HG03457 (cell line): ENCODE data around the gene DOCK4.

ENCODE experiments used
- ATAC-seq: cut with Tn5 transposase; IDR thresholded peaks from one replicate; pipeline ENCODE4 v1.9.1; 2021; ENCODE audit warnings: moderate number of reproducible peaks; ENCODE audit not compliant: unreplicated experiment

The DOCK4 gene

GRCh38 chr7:112060625-112061024, 145.6 kb downstream of the DOCK4 start:
- ATAC-seq = no peak

- no peak for ATAC-seq
Observed at GRCh38 chr7:112059675-112060074, 146.5 kb downstream of the DOCK4 start.

- no peak for ATAC-seq
Observed at GRCh38 chr7:112058686-112059085, 147.5 kb downstream of the DOCK4 start.

GRCh38 chr7:112056409-112056808, 149.8 kb downstream of the DOCK4 start:
- ATAC-seq = peak; percentile 77

GRCh38 chr7:112053737-112054069, 152.5 kb downstream of the DOCK4 start:
- ATAC-seq = no peak

- ATAC-seq = no peak
Observed at GRCh38 chr7:112052993-112053736, 153.0 kb downstream of the DOCK4 start.

- ATAC-seq = no peak
Observed at GRCh38 chr7:112052498-112052897, 153.7 kb downstream of the DOCK4 start.

- ATAC-seq = no peak
Observed at GRCh38 chr7:112050250-112050881, 155.8 kb downstream of the DOCK4 start.

GRCh38 chr7:112049555-112050249, 156.5 kb downstream of the DOCK4 start:
- no peak for ATAC-seq

GRCh38 chr7:112047421-112047820, 158.8 kb downstream of the DOCK4 start:
- ATAC-seq = no peak

- no peak for ATAC-seq
Observed at GRCh38 chr7:112045222-112045621, 161.0 kb downstream of the DOCK4 start.

GRCh38 chr7:112042631-112043030, 163.6 kb downstream of the DOCK4 start:
- no peak for ATAC-seq

- no peak for ATAC-seq
Observed at GRCh38 chr7:112038353-112038752, 167.8 kb downstream of the DOCK4 start.

- ATAC-seq = no peak
Observed at GRCh38 chr7:112036071-112036470, 170.1 kb downstream of the DOCK4 start.

GRCh38 chr7:112031689-112032088, 174.5 kb downstream of the DOCK4 start:
- no peak for ATAC-seq

- ATAC-seq = no peak
Observed at GRCh38 chr7:112025556-112025955, 180.6 kb downstream of the DOCK4 start.

GRCh38 chr7:112023786-112024185, 182.4 kb downstream of the DOCK4 start:
- no peak for ATAC-seq

GRCh38 chr7:112023282-112023681, 182.9 kb downstream of the DOCK4 start:
- no peak for ATAC-seq

GRCh38 chr7:112022128-112022527, 184.1 kb downstream of the DOCK4 start:
- no peak for ATAC-seq

GRCh38 chr7:112021379-112022044, 184.7 kb downstream of the DOCK4 start:
- no peak for ATAC-seq

- ATAC-seq = no peak
Observed at GRCh38 chr7:112020800-112021199, 185.4 kb downstream of the DOCK4 start.

GRCh38 chr7:112019932-112020331, 186.3 kb downstream of the DOCK4 start:
- ATAC-seq = no peak
